Measurements from ENCODE around the gene WLS.

DNA sequence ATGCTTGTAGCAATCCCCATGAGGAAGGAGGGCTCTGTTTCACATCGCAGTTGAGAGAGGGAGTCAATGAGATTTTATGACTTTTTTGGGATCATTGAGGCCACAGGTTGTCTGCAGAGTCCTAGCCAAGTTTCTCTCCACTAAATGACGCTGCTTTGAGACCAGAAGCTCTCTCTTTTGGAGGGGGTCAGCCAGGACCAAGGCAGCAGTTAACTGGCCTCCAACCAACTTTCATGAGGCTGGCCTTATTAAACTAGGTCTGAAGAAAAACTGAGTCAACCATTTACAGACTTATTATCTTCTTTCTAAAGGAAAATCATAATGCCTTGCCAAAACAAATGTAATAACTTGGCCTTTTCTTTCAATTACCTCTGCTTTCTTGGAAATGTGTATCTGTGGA is 8.6 kb downstream of the WLS start:
- TF ChIP-seq TEAD4 (IDR thresholded peaks at IDR 0.05) (no peak), CEBPB (IDR thresholded peaks at IDR 0.05) (no peak), MAX (IDR thresholded peaks at IDR 0.05) (no peak), REST (IDR thresholded peaks at IDR 0.05; ENCODE audit: low read depth) (no peak), FOXM1 (IDR thresholded peaks at IDR 0.05; ENCODE audit: borderline replicate concordance, low read depth) (no peak), TAF1 (IDR thresholded peaks at IDR 0.05; ENCODE audit: low read depth) (no peak), RAD21 (IDR thresholded peaks at IDR 0.05; ENCODE audit: low read depth) (no peak), TCF12 (IDR thresholded peaks at IDR 0.05; ENCODE audit: low read depth) (no peak)
